Left cardiac atrium (tissue), 4 donors: ENCODE data around the gene RANBP17. TPM values are rescaled to one million over a fixed set of nuclear protein-coding genes. Genes with fewer than 3 reads are reported as not detected.

Experiments used
- ATAC-seq, 2 donors: fragments of 200-7000 bp; cut with Tn5 transposase; one replicate each; pipeline ENCODE4 v1.9.1; 2020; ENCODE audit warnings: mild to moderate bottlenecking in 2 of 2, moderate library complexity in 2 of 2
- DNase-seq: peaks from one replicate; pipeline ENCODE4 v3.0.0-alpha.2; 2020
- intact Hi-C, 2 donors: fragments of 100-400 bp; cut with DNase I; formaldehyde crosslinking; loops; one replicate each; pipeline versions ENCODE4 v1.14.1 to v1.15.1; 2022 to 2023
- total RNA-seq, 2 donors: library from RNA; stranded (reverse); fragmentation: NEBNext Ultra II Directional; extraction: Animal tissue kit (Norgen Biotek cat#: 25700); gene quantifications; one replicate each; pipeline ENCODE4 v1.2.1, GENCODE V29; 2021
- donor health status: DM: no; HTN: yes; CAD: no.
- donor health status: DM: no; HTN: yes; CAD: no; lungs with severe emphysema.
- donor health status: DM: yes; HTN: yes; CAD: no.
- donor health status: Dilated cardiomyopathy.

The RANBP17 gene
- total RNA-seq, 2 donors from 2014 or later: 4.2 to 7.3 TPM

- DNase-seq: no peak
- no peak for ATAC-seq
- intact Hi-C loops: no loop called here
Measured at GRCh38 chr5:171188016-171188415, 326.2 kb downstream of the RANBP17 start.

GRCh38 chr5:171189442-171189841 lies 327.6 kb downstream of the RANBP17 start:
- intact Hi-C loops: no loop called here
- no peak for DNase-seq

GRCh38 chr5:171192111-171192510 lies 330.3 kb downstream of the RANBP17 start:
- intact Hi-C loops: no loop called here
- ATAC-seq (no peak), DNase-seq (no peak)

More at GRCh38 chr5:171189442-171189841, 327.6 kb downstream of the RANBP17 start:
- ATAC-seq: no peak

GRCh38 chr5:171201310-171201709 lies 339.5 kb downstream of the RANBP17 start:
- no peak for ATAC-seq
- intact Hi-C loops: loop anchor here in 1 of 2 donors (10.0 kb wide), 1 partner anchor 133 kb away; no protein-coding TSS in a partner anchor
- DNase-seq: no peak

GRCh38 chr5:171205375-171205774 lies 343.6 kb downstream of the RANBP17 start:
- DNase-seq (no peak), ATAC-seq (no peak)
- intact Hi-C loops: loop anchor here in 1 of 2 donors (10.0 kb wide), 1 partner anchor 129 kb away; no protein-coding TSS in a partner anchor

- ATAC-seq (no peak), DNase-seq (no peak)
- intact Hi-C loops: loop anchor here (2.0 to 10.0 kb wide), 2 partner anchors 127 to 129 kb away; no protein-coding TSS in a partner anchor
Measured at GRCh38 chr5:171207256-171207847, 345.5 kb downstream of the RANBP17 start.

- intact Hi-C loops: no loop called here
- no peak for ATAC-seq
Measured at GRCh38 chr5:171221916-171222315, 360.1 kb downstream of the RANBP17 start.

GRCh38 chr5:171223927-171224326 lies 362.1 kb downstream of the RANBP17 start:
- intact Hi-C loops: no loop called here
- ATAC-seq (no peak), DNase-seq (no peak)

More at GRCh38 chr5:171221916-171222315, 360.1 kb downstream of the RANBP17 start:
- no peak for DNase-seq

- no peak for ATAC-seq
- no peak for DNase-seq
- intact Hi-C loops: no loop called here
Measured at GRCh38 chr5:171226096-171226754, 364.4 kb downstream of the RANBP17 start.

- no peak for DNase-seq
- intact Hi-C loops: no loop called here
Measured at GRCh38 chr5:171226864-171227263, 365.0 kb downstream of the RANBP17 start.

GRCh38 chr5:171236651-171237050 lies 374.8 kb downstream of the RANBP17 start:
- DNase-seq (no peak), ATAC-seq (no peak)

More at GRCh38 chr5:171226864-171227263, 365.0 kb downstream of the RANBP17 start:
- no peak for ATAC-seq

GRCh38 chr5:171242521-171242920 lies 380.7 kb downstream of the RANBP17 start:
- no peak for DNase-seq
- ATAC-seq: no peak
- intact Hi-C loops: no loop called here

More at GRCh38 chr5:171236651-171237050, 374.8 kb downstream of the RANBP17 start:
- intact Hi-C loops: no loop called here

- no peak for ATAC-seq
- intact Hi-C loops: no loop called here
- DNase-seq: no peak
Measured at GRCh38 chr5:171246231-171246630, 384.4 kb downstream of the RANBP17 start.

GRCh38 chr5:171249460-171249859 lies 387.6 kb downstream of the RANBP17 start:
- intact Hi-C loops: no loop called here
- ATAC-seq (no peak), DNase-seq (no peak)

- ATAC-seq (no peak), DNase-seq (no peak)
- intact Hi-C loops: no loop called here
Measured at GRCh38 chr5:171250738-171251137, 388.9 kb downstream of the RANBP17 start.

GRCh38 chr5:171251519-171251918 lies 389.7 kb downstream of the RANBP17 start:
- no peak for ATAC-seq
- DNase-seq: no peak
- intact Hi-C loops: no loop called here

GRCh38 chr5:171252674-171253073 lies 390.9 kb downstream of the RANBP17 start:
- DNase-seq: no peak
- ATAC-seq: no peak
- intact Hi-C loops: no loop called here

- ATAC-seq (no peak), DNase-seq (no peak)
- intact Hi-C loops: no loop called here
Measured at GRCh38 chr5:171258737-171259415, 397.1 kb downstream of the RANBP17 start.

- intact Hi-C loops: no loop called here
- ATAC-seq: no peak
- no peak for DNase-seq
Measured at GRCh38 chr5:171261361-171261760, 399.5 kb downstream of the RANBP17 start.

GRCh38 chr5:171261904-171262303 lies 400.1 kb downstream of the RANBP17 start:
- ATAC-seq (no peak), DNase-seq (no peak)
- intact Hi-C loops: no loop called here
